GM12878 (cell line): Measurements from ENCODE around the gene NEB. TPM values are rescaled to one million over a fixed set of nuclear protein-coding genes. Genes with fewer than 3 reads are reported as not detected.

Experiments used
- ATAC-seq: fragments of 200-7000 bp; cut with Tn5 transposase; 3 replicates; pipeline ENCODE4 v1.9.1; 2020; ENCODE audit warnings: mild to moderate bottlenecking, moderate library complexity
- BruUV-seq: library from RNA; stranded (reverse); fragments of 400-500 nt; replicated peaks from 2 replicates; lab custom pipeline; 2021; lab: Mats Ljungman, UMichigan
- CTCF ChIA-PET: fragments of 300-600 bp; sonication (Branson Sonifier 250); formaldehyde crosslinking; extraction: SDS; loops from one replicate; lab custom pipeline; 2021; ENCODE audit warnings: inconsistent platforms; lab: Yijun Ruan, JAX
- POLR2A ChIA-PET: fragments of 350-600 bp; formaldehyde crosslinking; extraction: SDS; loops from one replicate; lab custom pipeline; 2021; ENCODE audit warnings: inconsistent platforms; lab: Charles Lee
- RAD21 ChIA-PET: fragments of 300-600 bp; sonication (Branson Sonifier 250); formaldehyde crosslinking; loops from one replicate; lab custom pipeline; 2023; ENCODE audit warnings: antibody characterized with exemption; ENCODE audit not compliant: unreplicated experiment; lab: Charles Lee
- SMC1A ChIA-PET: fragments of 300-600 bp; sonication (Branson Sonifier 250); formaldehyde crosslinking; loops from one replicate; lab custom pipeline; 2023; ENCODE audit not compliant: unreplicated experiment, uncharacterized antibody; lab: Charles Lee
- DNase-seq: peaks from one replicate; pipeline ENCODE4 v3.0.0-alpha.2; 2011; ENCODE audit warnings: low read depth, low spot score
- FAIRE-seq: peaks from 3 replicates; lab custom pipeline; 2011; peaks lifted over from hg19 to GRCh38; lab: Jason Lieb, UNC
- H2AFZ ChIP-seq: 2 replicates; pipeline ENCODE4 v1.6.0; 2011; ENCODE audit warnings: low read depth, low read length, control low read depth; ENCODE audit not compliant: control insufficient read depth
- H3K27ac ChIP-seq: 2 replicates; pipeline ENCODE4 v1.5.1; 2011; ENCODE audit warnings: control low read depth; ENCODE audit not compliant: control insufficient read depth, insufficient read depth
- H3K27me3 ChIP-seq, 2 experiments: replicated peaks in 1 of 2; 2 replicates each; pipeline versions ENCODE4 v1.6.0 to v1.6.1; 2011; ENCODE audit warnings: low read length in 1 of 2; ENCODE audit not compliant: control insufficient read depth in 2 of 2, insufficient read depth in 2 of 2
- H3K36me3 ChIP-seq, 2 experiments: 2 replicates each; pipeline ENCODE4 v1.5.1; 2011; ENCODE audit warnings: low read length in 1 of 2; ENCODE audit not compliant: control insufficient read depth in 2 of 2, insufficient read depth in 2 of 2
- H3K4me1 ChIP-seq: 2 replicates; pipeline ENCODE4 v1.6.1; 2011; ENCODE audit warnings: mild to moderate bottlenecking, low read length, moderate library complexity, mixed read lengths; ENCODE audit not compliant: control insufficient read depth, insufficient read depth
- H3K4me2 ChIP-seq: 2 replicates; pipeline ENCODE4 v1.6.0; 2011; ENCODE audit warnings: control low read depth; ENCODE audit not compliant: control insufficient read depth, insufficient read depth
- H3K4me3 ChIP-seq: fragments of 200-600 bp; sonication (generic); 2 replicates; pipeline ENCODE4 v1.5.1; 2016
- H3K79me2 ChIP-seq: 2 replicates; pipeline ENCODE4 v1.6.0; 2011; ENCODE audit warnings: low read length; ENCODE audit not compliant: control insufficient read depth, insufficient read depth
- H3K9ac ChIP-seq: 2 replicates; pipeline ENCODE4 v1.8.0; 2011; ENCODE audit warnings: low read length, control low read depth, mixed read lengths; ENCODE audit not compliant: control insufficient read depth, insufficient read depth
- H3K9me3 ChIP-seq: replicated peaks from 3 replicates; pipeline ENCODE4 v1.5.1; 2011; ENCODE audit warnings: mild to moderate bottlenecking, low read length; ENCODE audit not compliant: control insufficient read depth, insufficient read depth
- H4K20me1 ChIP-seq: 2 replicates; pipeline ENCODE4 v1.6.0; 2011; ENCODE audit not compliant: control insufficient read depth, insufficient read depth
- BCLAF1 ChIP-seq: fragments of 450-650 bp; IDR thresholded peaks from 2 replicates; pipeline ENCODE4 v1.6.1; 2017; ENCODE audit warnings: antibody characterized with exemption, mild to moderate bottlenecking, moderate library complexity
- BHLHE40 ChIP-seq, 2 experiments: fragments of 450-650 bp in 1 of 2; IDR thresholded peaks; 2 replicates each; pipeline ENCODE4 v1.6.1; 2011 to 2017; ENCODE audit warnings: low read depth in 2 of 2, borderline replicate concordance in 1 of 2, improper control_type of control experiment in 1 of 2, low read length in 1 of 2, mild to moderate bottlenecking in 1 of 2
- BMI1 ChIP-seq: fragments of 450-650 bp; IDR thresholded peaks from 2 replicates; pipeline ENCODE4 v1.6.1; 2016; ENCODE audit warnings: mild to moderate bottlenecking, moderate library complexity, borderline replicate concordance
- CREB1 ChIP-seq: IDR thresholded peaks from 2 replicates; pipeline ENCODE4 v1.6.1; 2012; ENCODE audit warnings: low read depth, mild to moderate bottlenecking, inconsistent platforms
- CREM ChIP-seq: IDR thresholded peaks from 2 replicates; pipeline ENCODE4 v1.6.1; 2014; ENCODE audit warnings: antibody characterized with exemption, low read depth
- EED ChIP-seq: sonication (generic); IDR thresholded peaks from 2 replicates; pipeline ENCODE4 v1.6.1; 2016; ENCODE audit warnings: antibody characterized with exemption, low read depth
- HDAC6 ChIP-seq: fragments of 200-600 bp; sonication (generic); IDR thresholded peaks from one replicate; pipeline ENCODE4 v1.8.0; 2017; ENCODE audit warnings: antibody characterized with exemption; ENCODE audit not compliant: unreplicated experiment
- KDM1A ChIP-seq: fragments of 200-600 bp; sonication (generic); IDR thresholded peaks from 2 replicates; pipeline ENCODE4 v1.6.1; 2016; ENCODE audit warnings: borderline replicate concordance
- MXI1 ChIP-seq: fragments of 150-350 bp; IDR thresholded peaks from 2 replicates; pipeline ENCODE4 v1.6.1; 2011; ENCODE audit warnings: low read depth, mild to moderate bottlenecking, inconsistent platforms, low read length, improper control_type of control experiment
- NR2C1 ChIP-seq: fragments of 450-650 bp; IDR thresholded peaks from 2 replicates; pipeline ENCODE4 v1.6.1; 2017; ENCODE audit warnings: antibody characterized with exemption, mild to moderate bottlenecking, moderate library complexity
- SMAD5 ChIP-seq: IDR thresholded peaks from 2 replicates; pipeline ENCODE4 v1.6.1; 2016; ENCODE audit warnings: antibody characterized with exemption, low read depth
- SP1 ChIP-seq: IDR thresholded peaks from one replicate; pipeline ENCODE4 v1.6.1; 2011; ENCODE audit warnings: low read depth, low read length
- WGBS: methylation state at CpG from one replicate; pipeline ENCODE4 v1.1.6; 2016; ENCODE audit warnings: low lambda C conversion rate; ENCODE audit not compliant: insufficient replicate concordance, insufficient coverage; ENCODE audit errors: missing lambda C conversion rate; 5-methylcytosine and 5-hydroxymethylcytosine counted together
- in situ Hi-C: fragments of 300-500 bp; cut with MboI; formaldehyde crosslinking; loops from 9 replicates; pipeline ENCODE4 v1.14.3; 2018; ENCODE audit warnings: mixed read lengths
- intact Hi-C: fragments of 100-400 bp; cut with micrococcal nuclease; formaldehyde crosslinking; loops from one replicate; pipeline ENCODE4 v1.14.2; 2022; ENCODE audit not compliant: unreplicated experiment
- polyA plus RNA-seq, 11 experiments: library from polyadenylated mRNA; depleted of rRNA in 4 of 11; unstranded in 6 of 11; stranded (reverse) in 5 of 11; fragments of >200 nt; fragmentation: Nextera tagmentation in 4 of 11; fragmentation: Illumina TruSeq in 1 of 11; extraction: Ambion mirVana in 4 of 11; extraction: Trizol in 1 of 11; gene quantifications; 1 replicate in 1 of 11; 2 replicates in 10 of 11; pipeline versions ENCODE4 v1.2.1 to v1.2.3, GENCODE V29; 2011 to 2016; ENCODE audit warnings: inconsistent platforms in 2 of 11, missing spikeins in 2 of 11, low read depth in 1 of 11
- total RNA-seq, 4 experiments: library from RNA; depleted of rRNA in 3 of 4; stranded (reverse); fragments of >200 nt in 3 of 4; fragmentation: Illumina TruSeq in 1 of 4; extraction: Trizol in 1 of 4; gene quantifications; 2 replicates each; pipeline versions ENCODE4 v1.2.1 to v1.2.3, GENCODE V29; 2013 to 2021

The NEB gene
- total and polyA plus RNA-seq, 10 of the 15 experiments (the other 5 are each of a cell fraction or from before 2014, with no cell fraction given): 0.04 to 0.77 (median 0.12) TPM

- intact Hi-C loops (no loop called here), in situ Hi-C loops (no loop called here)
- no peak for FAIRE-seq
- RAD21 ChIA-PET: no interaction called here
- Histone ChIP-seq H3K27ac (no peak overlapping the region), H3K27me3 (no peaks in the 10 kb centered on the region), H4K20me1 (no peaks in the 10 kb centered on the region), H3K9ac (no peak overlapping the region), H3K9me3 (no peaks in the 10 kb centered on the region), H3K79me2 (no peaks in the 10 kb centered on the region), H3K4me1 (no peaks in the 10 kb centered on the region; the same call in 1 of the 2 replicates), H3K4me2 (no peak overlapping the region), H2AFZ (no peak overlapping the region), H3K4me3 (no peak overlapping the region), H3K36me3 (no peaks in the 10 kb centered on the region)
- POLR2A ChIA-PET: no interaction called here
- no peak for DNase-seq
- CTCF ChIA-PET: no interaction called here
- ATAC-seq: no peak
- TF ChIP-seq SP1: no peak
- no peak for TF ChIP-seq SMAD5
- TF ChIP-seq MXI1: no peak
- no peak for TF ChIP-seq KDM1A
- TF ChIP-seq NR2C1: no peak
- no peak for TF ChIP-seq CREM
- TF ChIP-seq HDAC6: no peak
- no peak for TF ChIP-seq BHLHE40 (IDR thresholded peaks at IDR 0.05; ENCODE audit: borderline replicate concordance in 1 of 2, low read depth in 2 of 2, low read length in 1 of 2)
- TF ChIP-seq EED: no peak
- TF ChIP-seq CREB1: no peak
- TF ChIP-seq BMI1: no peak
- TF ChIP-seq BCLAF1: no peak
- SMC1A ChIA-PET: interaction anchor here (0.7 kb wide), 1 partner anchor 252 kb away, joined by 4 read pairs; no protein-coding TSS in a partner anchor
- WGBS: 7% methylated on average over 2 of the region's 2 CpGs
- no TSS peak for BruUV-seq
These were observed 61.3 kb downstream of the NEB start for GRCh38 chr2:151673016-151673415.
